HG03159 (cell line): ENCODE measurements around the gene ATP13A1.
"Not testable (repeated sequence)": the region's sequence is repeated elsewhere in the genome, so short reads cannot be mapped to it uniquely, and the experiment has no call there.

Experiments
- ATAC-seq: cut with Tn5 transposase; IDR thresholded peaks from one replicate; pipeline ENCODE4 v1.9.1; 2021; ENCODE audit warnings: mild to moderate bottlenecking, moderate library complexity; ENCODE audit not compliant: unreplicated experiment

The ATP13A1 gene

DNA sequence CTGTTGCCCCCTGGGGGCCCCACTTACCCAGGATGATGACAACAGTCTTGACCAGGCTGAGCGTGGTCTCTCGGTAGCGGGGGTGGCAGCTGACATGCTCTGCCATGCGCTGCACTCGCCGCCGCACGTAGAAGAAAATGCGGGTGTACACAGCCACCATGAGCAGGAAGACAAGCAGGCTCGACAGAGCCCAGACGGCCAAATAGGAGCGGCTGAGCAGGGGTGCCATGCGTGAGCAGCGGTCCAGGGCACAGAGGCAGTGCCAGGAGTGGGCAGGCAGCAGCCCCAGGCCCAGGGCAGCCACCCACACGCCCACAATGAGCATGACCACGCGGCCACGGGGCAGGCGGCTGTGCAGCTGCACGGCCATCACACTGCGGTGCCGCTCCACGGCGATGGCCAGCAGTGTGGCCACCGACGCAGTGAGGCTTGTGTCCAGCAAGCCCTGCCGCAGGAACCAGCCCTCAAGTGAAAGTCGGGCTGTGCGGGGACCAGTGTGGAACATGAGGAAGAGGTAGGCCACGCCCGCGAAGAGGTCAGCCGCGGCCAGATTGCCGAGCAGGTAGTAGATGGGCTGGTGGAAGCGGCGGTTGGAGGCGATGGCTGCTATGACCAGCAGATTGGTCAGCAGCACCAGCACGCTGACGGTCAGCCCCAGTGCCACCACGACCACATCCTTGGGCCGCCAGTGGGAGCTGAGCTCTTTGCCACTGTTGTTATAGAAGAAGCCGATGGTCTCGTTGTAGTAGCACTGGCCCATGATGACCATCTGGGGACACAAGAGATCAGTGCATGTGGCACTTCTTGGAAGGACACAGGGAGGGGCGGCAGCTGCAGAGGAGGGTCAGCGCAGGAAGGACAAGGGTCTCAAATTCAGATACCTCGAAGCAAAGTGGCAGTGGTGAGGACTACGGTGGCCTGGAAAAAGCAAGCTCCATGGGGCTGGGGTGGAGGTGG, 36.7 kb downstream of the ATP13A1 start:
- ATAC-seq = no peak

DNA sequence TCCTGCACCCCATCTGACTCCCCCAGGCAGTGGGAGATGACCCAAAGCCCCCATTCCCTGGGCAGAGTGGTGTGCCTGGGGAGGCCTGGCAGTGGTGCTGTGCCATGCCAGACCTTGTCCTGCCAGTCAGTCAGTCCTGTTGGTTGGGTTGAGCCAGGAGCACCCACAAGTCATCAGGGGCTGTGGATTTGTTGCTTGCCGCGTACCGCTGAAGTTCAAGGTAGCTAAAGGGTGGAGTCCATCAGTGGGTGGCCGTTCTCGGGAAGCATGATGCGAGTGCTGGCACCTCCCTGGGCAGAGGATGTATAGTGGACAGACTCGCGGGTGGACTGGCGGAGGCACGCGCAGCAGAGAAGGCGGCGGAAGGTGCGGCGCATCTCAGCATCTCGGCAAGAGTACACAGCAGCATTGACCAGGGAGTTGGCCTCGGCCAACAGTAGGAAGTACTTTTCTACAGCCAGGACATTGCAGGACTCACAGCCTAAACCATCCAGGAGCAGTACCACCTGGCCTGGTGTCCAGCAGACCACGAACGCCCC, 39.4 kb downstream of the ATP13A1 start:
- no peak for ATAC-seq

DNA sequence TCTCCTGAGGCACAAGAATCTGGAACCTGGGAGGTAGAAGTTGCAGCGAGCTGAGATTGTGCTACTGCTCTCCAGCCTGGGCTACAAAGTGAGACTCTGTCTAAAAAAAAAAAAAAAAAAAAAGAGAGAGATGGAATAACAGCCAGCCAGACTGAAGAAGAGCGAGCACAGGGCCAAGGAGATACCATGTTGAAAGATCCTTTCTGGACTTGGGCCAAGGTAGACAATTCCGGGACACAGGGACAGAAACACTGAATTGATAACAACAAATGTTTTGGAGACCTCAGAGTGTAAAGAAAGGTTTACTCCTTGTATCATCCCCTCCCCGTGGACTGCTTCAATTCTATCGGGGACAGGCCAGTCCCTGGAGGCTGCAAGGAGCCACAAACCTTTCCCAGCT, 40.1 kb downstream of the ATP13A1 start:
- ATAC-seq = no peak

DNA sequence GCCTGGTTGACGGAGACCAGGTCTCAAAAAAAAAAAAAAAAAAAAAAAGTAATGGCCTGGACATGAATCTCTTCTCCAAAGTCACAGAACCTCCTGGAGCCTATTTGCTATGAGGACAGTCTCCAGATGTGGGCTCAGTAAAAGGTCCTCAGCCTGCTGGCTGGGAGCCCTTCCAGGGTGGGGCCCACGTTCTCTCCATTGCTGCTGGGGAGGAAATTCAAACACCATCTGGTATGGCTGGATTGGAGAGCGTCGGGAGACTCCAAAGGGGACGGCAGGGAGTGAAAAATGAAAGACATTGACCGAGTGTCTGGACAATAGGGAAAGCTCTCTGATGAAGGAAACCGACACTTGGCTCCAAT, 43.6 kb downstream of the ATP13A1 start:
- ATAC-seq = no peak

DNA sequence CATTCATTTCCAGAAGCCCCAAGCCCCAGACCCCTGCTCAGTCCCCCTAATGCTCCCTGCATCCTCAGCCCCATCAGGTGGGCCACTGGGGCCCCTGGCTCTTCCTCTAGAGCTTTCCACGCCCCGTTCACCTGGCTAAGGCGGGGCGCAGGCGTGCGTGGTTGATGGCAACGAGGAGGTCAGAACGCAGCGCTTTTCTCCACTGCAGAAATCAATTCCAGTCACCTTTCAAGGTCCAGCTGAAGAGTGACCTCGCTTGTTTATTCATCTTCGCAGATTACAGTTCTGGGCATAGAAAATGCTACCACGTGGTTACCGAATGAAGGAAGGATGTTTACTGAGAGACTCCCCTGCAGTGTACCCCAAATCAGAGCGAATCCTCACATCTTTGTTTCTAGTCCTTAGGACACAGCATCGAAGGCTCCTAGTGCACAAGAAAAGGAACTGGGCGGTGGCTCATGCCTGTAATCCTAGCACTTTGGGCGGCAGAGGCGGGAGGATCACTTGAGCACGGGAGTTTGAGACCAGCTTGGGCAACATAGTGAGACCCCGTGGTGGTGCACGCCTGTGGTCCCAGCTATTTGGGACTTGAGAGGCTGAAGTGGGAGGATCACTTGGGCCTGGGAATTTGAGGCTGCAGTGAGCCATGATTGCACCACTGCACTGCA, 44.2 kb downstream of the ATP13A1 start:
- ATAC-seq = no peak

DNA sequence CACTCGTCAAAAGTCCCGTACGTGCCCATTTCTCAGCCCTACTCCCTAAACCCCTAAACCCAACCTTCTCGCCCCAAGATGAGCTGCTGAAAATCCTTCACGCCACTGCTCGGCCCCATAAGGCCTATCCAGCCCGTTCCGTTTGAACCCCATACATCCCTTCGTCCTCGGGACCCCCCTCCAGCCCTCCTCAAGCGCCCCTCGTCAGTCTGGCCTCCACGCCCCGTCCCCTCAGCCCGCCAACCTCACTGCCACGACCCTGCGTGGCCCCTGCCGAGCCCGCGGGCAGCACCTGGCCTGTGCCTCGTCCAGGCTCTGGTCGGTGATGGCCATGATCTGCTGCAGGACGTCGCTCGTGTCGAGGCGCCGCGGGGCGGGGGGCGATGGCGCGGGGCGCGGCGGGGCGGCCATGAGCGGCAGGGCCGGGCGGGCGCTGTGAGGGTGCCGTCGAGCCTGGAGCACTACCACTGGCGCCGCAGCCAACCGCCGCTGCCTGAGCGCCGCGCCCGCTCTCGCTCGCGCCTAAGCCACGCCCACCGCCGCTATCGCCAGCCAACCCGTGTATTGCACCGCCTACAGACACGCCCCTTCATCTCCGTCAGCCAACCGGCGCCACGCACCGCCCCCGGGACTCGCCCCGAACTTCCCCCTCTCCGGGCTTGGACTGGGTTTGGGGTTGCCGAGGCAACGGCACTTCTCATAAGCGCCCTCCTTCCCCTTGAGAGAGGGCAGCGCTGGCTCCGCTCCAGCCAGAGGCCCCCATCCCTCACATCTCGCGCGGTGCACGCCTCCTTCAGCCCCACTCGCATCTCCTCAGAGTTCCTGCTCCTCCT, 45.0 kb downstream of the ATP13A1 start, which contains the start of gene PBX4:
TSS of gene PBX4 (minus strand) at position 469 of the 833 bp plus-strand sequence. CDS start at position 411, 58 bp downstream.
- ATAC-seq = peak; percentile 93

DNA sequence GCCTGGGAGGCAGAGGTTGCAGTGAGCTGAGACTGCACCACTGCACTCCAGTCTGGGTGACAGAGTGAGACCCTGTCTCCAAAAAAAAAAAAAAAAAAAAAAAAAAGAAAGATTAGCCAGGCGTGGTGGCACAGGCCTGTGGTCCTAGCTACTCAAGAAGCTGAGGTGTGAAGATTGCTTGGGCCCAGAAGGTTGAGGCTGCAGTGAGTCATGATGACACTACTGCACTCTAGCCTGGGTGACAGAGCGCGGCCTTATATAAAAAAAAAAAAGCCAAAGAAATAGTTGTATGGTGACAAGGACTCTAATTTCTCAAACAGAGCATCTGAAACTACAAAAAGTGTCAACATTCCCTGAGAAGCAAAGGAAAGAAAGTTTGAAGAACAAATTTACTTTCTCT, 48.4 kb downstream of the ATP13A1 start:
- no peak for ATAC-seq

DNA sequence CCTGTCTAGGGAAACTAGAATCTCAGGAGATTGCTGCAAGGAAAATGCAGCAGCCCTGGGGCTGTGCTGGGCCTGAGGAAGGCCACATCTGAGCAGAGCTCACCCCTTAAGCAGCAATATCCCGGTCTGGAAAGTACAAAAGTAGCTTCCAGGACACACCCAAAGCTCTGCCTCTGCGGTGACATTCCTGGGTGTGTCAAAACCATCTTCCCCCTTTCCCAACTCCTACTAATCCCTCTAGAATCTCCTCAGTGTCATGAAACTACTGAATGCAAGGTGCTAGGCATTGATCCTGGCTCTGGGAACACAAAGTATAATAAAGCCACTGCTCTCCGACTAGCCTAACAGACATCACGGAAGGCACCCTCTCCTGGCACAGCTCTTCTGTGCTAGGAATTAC, 50.0 kb downstream of the ATP13A1 start:
- ATAC-seq = no peak

DNA sequence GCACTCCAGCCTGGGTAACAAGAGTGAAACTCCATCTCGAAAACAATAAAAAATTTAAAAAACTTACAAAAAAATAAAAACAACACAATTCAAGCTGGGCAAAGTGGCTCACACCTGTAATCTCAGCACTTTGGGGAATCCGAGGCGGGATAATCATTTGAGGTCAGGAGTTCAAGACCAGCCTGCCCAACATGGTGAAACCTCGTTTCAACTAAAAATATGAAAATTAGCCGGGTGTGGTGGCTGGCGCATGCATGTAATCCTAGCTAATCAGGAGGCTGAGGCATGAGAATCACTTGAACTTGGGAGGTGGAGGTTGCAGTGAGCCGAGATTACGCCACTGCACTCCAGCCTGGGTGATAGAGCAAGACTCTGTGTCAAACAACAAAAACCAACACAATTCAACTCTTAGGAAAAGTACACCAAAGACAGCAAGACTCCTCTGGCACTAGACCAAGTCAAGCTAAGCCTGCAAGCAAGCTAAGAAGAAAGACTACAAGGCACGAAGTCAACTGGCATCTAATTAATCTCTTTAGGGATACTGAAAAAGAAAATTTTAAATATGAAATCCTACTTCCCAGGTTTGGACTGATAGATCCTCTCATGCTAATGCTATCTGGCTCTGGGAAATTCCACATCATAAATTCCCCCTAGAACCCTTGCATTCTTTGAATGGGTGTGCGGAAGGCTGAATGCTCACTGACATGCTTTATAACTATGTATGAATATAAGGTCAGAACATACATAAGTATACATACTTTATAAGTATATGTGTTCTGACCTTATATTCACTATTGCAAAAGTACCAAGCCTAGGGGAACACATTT, 52.9 kb downstream of the ATP13A1 start:
- no peak for ATAC-seq

DNA sequence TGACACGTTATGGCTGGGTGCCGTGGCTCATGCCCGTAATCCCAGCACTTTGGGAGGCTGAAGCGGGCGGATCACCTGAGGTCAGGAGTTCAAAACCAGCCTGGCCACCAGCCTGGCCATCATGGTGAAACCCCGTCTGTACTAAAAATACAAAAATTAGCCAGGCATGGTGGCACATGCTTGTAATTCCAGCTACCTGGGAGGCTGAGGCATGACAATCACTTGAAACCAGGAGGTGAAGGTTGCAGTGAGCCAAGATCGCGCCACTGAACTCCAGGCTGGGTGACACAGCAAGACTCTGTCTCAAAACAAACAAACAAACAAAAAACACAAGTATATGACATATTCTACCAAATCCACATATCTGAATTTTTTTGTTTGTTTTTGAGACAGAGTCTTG, 56.8 kb downstream of the ATP13A1 start:
- ATAC-seq = not testable (repeated sequence)

DNA sequence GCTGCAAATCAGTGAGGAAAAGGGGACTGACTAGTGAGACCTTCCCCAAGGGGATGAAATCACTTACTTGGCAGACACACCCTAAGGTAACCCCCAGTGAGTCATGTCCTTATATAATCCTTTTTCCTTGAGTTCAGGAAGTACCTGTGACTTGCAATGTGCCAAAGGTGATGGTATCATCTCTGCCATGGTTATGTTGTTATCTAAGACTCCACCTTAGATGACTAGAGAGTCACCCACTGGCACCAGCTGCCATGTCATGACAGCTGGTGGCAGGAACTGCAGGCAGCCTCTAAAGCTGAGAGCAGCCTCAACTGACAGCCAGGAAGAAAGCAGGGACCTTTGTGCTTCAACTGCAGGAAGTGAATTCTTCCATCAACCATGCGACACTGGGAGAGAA, 57.5 kb downstream of the ATP13A1 start:
- no peak for ATAC-seq

DNA sequence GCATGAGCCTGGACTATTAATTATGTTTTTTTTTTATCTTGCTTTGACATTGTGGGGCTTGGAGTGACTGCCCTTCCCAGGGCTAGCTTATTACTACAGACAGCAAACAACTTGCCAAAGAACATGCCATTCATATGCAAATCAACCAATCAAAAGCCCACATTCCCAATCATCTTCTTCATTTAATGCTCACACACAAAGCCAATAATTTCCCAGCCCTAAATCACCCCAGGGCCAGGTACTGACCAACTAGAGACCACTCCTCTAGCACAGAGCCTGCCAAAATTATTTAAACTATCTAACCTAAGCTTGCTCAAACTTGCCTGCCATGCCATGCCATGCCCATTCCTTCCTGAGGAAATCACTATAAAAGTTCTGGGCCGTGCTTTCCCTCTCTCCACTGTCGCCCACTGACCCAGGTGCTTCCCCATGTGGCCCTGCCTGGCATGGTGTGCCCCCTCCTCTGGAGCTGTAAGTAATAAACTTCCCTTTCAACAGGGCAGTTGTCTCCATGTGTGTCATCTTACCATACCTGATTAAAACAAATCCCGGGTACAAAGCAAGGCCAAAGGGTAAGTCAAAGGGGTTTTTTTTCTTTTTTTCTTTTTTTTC, 60.7 kb downstream of the ATP13A1 start:
- no peak for ATAC-seq

DNA sequence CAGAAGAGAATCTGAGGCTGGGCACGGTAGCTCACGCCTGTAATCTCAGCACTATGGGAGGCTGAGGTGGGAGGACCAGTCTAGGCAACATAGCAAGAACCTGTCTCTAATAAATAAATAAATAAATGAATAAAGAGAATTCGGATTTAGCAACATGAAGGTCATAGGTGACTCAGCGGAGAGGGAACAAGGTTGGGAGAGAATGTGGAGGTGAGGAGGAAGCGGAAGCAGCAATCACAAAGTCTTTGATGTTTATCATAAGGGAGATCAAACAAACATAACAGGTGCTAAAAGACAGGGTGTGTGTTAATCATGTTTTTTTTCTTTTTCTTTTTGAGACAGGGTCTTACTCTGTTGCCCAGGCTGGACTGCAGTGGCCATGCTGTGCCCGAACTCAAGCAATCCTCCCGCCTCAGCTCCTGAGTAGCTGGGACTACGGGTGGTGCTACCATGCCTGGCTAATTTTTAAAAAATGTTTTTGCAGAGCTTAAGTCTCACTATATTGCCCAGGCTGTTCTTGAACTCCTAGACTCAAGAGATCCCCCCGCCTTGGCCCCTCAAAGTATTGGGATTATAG, 61.3 kb downstream of the ATP13A1 start:
- ATAC-seq = no peak

DNA sequence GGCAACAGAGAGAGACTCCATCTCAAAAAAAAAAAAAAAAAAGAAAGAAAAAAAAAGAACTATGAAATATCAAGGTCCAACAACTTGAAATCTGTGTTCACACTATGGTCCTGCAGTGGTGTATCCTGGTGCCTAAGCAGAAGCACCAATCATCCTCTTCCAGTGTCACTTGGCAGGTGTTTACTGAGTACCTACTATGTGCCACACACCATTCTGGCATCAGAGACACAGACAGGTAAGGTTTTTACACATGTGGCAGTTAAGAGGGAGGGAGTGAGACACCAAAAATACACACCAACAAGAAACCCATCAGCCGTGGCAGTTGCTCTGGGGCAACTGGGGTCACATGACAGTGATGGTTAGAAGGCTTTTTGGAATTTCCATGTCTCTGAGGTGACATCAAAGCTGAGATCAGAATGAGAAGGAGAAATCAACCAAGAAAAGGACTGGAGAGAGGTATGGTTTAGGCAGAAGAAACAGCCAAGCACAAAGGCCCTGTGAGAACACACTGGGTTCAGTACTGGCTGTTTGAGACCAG, 62.6 kb downstream of the ATP13A1 start:
- ATAC-seq = no peak

DNA sequence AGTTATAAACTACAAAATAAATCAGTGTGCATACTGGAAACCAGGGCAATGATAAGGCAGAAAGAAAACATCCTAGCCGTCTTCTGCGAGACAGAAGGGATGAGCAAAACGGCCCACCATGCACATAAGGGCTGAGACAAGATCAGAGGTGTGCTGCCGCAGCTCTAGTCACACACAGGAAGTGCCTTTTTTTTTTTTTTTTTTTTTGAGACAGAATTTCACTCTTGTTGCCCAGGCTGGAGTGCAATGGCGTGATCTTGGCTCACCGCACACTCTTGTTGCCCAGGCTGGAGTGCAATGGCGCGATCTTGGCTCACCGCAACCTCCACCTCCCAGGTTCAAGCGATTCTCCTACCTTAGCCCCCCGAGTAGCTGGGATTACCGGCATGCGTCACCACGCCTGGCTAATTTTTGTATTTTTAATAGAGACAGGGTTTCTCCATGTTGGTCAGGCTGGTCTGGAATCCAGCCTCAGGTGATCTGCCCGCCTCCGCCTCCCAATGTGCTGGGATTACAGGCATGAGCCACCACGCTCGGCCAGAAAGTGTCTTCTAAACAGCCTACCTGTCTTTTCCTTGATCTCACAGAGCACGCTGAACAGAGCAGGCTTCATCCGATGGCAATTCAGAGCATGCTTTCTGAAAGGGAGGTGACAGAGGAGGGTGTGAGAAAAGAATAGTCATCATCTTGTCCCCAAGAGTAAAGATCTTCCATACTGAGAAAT, 64.6 kb downstream of the ATP13A1 start:
- peak; percentile 41 for ATAC-seq

DNA sequence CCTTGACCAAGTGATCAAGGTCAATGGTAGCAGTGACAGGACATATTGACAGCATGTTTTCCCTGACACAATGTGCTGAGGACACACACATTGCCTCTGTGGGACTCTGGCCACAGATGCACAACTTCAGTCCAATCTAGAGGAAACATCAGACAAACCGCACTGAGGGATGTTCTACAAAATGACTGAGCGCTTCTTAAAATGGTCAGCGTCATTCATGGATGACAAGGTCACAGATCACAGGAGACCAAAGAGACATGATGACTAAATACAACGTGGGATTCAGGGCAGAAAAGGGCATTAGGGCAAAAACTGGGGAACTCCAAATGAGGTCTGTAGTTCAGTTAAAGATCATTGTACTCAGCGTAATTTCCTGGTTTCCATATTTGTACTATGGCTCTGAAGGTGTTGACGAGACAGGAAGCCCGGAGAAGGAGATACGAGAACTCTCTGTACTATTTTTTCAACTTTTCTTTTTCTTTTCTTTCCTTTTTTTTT, 65.6 kb downstream of the ATP13A1 start:
- ATAC-seq = peak; percentile 65
